IPS-11a (cell line): ENCODE results near the gene IRX3.
"Not testable (repeated sequence)": the region's sequence is repeated elsewhere in the genome, so short reads cannot be mapped to it uniquely, and the experiment has no call there.

Experiments
- H3K4me3 ChIP-seq: one replicate; pipeline ENCODE4 v1.5.1; 2013; ENCODE audit warnings: low read depth, low read length, control low read depth

The IRX3 gene

GRCh38 chr16:54280751-54281150 lies 5.8 kb downstream of the IRX3 start:
- no peak overlapping the region for H3K4me3 ChIP-seq

- H3K4me3 ChIP-seq: no peak overlapping the region
These were observed 8.5 kb downstream of the IRX3 start for GRCh38 chr16:54277845-54278703.

DNA sequence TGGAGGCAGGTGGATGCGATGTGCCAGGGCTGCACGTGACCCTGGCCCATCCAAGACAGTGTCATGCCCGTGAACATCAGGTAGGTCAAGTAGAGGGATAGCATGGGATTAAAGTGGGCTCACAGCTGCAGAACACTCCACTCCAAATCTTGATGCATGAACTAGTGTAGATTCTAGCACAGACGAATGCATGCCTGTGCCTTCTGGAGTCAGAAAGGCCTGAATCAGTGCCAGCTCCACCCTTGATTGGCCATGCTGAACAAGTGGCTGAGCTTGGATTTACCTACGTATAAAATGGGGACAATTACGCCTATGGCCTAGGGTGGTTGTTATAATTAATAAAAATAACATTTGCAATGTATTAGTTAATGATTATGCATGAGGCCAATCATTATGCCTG lies 10.6 kb downstream of the IRX3 start:
- no peak overlapping the region for H3K4me3 ChIP-seq

DNA sequence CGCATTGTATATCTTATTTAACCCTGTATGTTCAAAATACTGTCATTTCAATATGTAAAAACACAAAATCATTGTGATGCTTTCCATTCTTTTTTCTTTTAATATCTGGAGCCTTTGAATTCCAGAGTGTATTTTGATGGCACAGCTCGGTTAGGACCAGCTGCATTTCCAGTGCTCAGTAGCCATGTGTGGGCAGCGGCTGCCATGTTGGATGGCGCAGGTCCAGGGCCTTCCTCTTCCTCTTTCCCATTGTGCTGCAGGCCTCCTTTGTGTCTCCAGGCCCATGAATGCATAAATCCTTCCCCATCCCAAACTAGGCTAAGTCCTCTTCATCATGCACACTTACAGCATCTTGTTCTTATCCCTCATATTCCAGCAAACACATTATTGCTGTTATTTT lies 13.0 kb downstream of the IRX3 start:
- H3K4me3 ChIP-seq: no peak overlapping the region

GRCh38 chr16:54270711-54271110 lies 15.9 kb downstream of the IRX3 start:
- no peak overlapping the region for H3K4me3 ChIP-seq

DNA sequence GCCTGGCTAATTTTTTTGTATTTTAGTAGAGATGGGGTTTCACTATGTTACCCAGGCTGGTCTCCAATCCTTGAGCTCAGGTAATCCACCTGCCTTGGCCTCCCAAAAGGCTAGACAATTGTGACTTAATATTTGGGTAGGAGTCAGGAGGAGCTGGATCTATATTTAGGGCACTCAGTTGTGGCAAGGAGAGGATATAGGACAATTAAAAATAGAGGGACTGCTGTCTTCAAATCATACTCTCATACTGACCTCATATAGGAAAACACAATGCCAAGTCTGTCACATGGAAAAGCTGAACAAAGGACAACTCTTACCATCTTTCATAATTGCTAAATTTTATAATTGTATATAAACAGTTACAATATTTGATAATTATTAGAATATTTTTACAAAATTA lies 17.1 kb downstream of the IRX3 start:
- H3K4me3 ChIP-seq: no peak overlapping the region

- H3K4me3 ChIP-seq: no peak overlapping the region
These were observed 17.8 kb downstream of the IRX3 start for GRCh38 chr16:54268766-54269165.

- H3K4me3 ChIP-seq: no peak overlapping the region
These were observed 18.2 kb downstream of the IRX3 start for GRCh38 chr16:54268340-54268739.

DNA sequence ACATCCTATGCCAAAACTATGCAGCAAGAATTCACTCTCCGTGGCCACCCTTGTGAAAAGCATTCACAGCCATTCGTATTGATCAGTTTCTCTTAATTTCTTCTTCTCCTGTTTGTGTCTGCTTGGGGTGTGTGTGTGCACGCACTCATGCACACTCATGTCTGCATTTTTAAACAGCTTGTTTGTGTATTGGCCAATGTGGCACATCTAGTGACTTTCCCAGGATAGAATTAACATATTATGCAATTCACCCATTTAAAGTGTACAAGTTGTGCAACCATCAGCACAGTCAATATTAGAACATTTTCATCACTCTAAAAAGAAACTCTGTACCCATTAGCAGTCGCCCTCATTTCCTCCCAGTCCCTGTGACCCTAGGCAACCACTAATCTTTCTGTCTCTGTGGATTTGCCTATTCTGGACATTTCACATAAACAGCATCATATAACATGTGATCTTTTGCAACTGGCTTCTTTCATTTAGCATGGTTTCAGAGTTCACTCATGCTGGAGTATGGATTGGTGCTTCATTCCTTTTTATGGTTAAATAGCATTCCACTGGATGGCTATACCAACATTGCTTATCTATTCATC lies 20.1 kb downstream of the IRX3 start:
- H3K4me3 ChIP-seq: no peak overlapping the region

DNA sequence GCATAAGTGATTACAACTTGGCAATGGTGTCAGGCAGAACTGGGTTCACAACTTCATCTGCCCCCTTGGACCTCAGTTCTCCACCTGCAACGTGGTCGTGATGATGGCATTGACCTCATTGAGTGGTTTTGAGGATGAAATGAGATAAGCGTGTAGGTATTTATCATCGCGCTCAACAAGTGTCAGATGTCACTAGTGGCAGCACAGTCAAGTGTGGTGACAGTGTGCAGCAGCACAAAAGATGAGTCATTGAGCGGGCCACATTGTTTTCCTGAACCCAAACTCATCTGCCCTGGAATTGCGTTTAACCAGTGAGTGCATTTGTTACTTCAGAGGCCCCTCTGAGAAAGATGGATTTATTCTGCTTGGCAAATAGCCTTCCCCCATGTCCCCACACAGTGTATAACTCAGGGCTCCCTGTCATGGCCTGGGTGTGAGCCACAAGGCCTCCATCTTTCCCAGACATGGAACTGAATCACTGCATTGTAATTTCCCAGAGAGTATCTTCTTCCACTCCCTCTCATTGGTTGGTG lies 20.9 kb downstream of the IRX3 start:
- H3K4me3 ChIP-seq: no peak overlapping the region

- no peak overlapping the region for H3K4me3 ChIP-seq
These were observed 33.5 kb downstream of the IRX3 start for GRCh38 chr16:54253118-54253517.

DNA sequence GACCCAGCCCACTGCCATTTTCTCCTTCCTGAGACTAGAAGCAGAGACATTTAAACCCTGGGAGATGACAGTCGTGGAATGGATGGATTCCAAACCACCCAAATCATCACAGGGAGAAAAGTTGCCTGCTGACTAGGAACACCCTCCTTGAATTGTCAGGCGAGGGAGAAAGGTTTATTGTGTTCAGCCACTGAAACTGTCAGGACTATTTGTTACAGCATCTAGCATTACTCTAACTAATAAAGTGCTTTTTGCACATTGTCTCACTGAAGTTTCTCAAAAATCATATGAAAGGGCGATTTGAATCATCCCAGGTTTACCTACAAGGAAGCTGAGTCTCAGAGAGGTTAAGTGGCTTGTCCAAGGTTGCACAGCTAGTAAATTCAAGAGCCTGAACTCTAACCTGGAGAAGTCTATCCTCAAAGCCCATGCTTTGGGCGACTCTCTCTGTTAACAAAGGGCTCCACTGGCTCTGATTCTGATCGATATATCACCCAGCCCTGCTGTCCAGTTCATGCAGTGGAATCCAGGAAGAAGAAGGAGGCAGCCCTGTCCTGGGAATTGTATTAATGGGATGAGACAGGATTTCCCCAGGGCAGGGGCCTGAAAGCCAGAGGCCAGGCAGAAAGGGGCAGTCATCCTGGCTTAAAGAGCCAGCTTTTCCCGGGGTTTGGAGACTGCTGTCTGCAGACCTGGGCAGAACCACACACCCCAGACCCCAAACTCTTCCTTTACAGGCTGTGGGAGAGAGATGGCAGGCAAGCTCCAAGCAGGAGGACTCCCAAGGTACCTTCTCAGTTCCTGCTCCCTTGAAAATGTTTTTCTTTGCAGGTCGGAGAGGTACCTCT lies 37.5 kb downstream of the IRX3 start:
- H3K4me3 ChIP-seq: no peak overlapping the region

DNA sequence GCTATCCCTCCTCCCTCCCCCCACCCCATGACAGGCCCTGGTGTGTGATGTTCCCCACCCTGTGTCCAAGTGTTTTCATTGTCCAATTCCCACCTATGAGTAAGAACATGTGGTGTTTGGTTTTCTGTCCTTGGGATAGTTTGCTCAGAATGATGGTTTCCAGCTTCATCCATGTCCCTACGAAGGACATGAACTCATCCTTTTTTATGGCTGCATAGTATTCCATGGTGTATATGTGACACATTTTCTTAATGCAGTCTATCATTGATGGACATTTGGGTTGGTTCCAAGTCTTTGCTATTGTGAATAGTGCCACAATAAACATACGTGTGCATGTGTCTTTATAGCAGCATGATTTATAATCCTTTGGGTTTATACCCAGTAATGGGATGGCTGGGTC lies 38.9 kb downstream of the IRX3 start:
- not testable (repeated sequence) for H3K4me3 ChIP-seq

DNA sequence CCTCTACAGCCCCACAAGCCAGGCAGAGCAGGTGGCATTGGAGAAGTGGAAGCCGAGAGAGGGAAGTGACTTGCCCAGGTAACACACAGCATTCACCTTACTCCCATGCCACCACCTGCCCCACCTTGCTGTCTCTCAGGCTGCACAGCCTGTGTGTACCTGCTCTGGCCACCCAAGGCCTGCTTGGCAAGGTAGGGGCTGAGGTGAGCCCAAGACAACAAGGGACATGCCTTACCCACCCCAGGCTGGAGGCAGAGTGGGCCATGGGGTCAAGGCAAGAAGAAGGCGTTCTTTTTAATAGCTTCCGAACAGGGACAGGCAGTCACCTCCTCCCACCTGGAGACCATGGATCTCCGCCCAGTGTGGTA lies 40.1 kb downstream of the IRX3 start:
- H3K4me3 ChIP-seq: no peak overlapping the region

GRCh38 chr16:54245788-54246453 lies 40.7 kb downstream of the IRX3 start:
- no peak overlapping the region for H3K4me3 ChIP-seq

GRCh38 chr16:54244061-54244886 lies 42.3 kb downstream of the IRX3 start:
- no peak overlapping the region for H3K4me3 ChIP-seq

DNA sequence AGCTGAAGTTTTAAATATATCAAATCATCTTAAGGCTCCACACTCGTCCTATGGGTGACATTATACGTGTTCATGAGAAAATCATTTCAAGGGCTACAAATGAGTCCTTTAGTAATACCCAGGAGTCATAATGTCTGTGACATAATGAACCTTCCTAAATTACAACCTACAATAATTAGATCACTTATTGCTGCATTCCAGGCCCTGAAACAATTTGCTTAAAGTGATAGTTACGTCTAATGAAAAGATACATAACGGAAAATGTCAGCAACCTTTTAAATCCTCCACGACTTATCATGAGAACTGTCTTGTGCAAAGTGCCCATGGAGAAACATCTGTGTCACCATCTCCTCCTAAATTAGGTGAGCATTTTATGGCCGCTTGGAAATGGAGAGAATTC lies 43.4 kb downstream of the IRX3 start:
- no peak overlapping the region for H3K4me3 ChIP-seq

DNA sequence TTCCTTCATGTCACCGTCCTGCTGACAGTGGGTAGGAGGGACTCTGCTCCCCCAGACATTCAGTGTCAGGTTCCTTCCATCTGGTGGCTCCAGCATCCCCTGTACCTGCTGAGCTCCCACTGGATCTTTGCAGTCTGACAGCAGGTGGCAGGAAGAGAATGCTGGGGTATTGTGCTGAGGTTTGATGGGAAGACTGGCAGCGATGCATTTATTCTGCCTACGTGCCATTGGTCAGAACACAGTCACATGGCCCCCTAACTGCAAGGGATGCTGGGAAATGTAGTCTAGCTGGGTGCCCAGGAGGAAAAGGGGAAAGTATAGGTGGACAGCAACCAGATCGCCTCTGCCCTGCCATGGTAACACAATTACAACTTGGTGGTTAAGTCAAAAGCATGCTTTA lies 44.4 kb downstream of the IRX3 start:
- no peak overlapping the region for H3K4me3 ChIP-seq

DNA sequence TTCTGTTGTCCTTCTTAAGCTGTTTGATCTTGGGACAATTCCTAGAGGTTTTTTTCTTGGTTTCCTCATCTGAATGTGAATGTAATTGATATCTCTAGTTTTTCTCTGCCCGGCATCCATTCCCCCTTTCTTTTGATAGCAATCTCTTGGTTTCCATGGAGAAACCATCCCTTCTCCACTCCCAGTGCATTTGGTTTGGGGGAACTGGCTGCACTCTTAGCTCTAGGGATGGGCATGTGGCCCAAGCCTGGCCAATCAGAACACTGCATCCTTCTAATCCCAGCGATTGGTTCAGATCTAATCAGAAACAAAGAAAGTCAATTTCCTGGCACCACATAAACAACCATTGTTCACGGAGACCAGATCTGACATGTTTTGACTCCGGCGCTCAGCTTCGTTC lies 45.1 kb downstream of the IRX3 start:
- H3K4me3 ChIP-seq: no peak overlapping the region
